GM19351 (cell line): Measurements from ENCODE around the gene GABRG3.

Experiments
- ATAC-seq: cut with Tn5 transposase; IDR thresholded peaks from one replicate; pipeline ENCODE4 v1.9.1; 2021; ENCODE audit warnings: mild to moderate bottlenecking, moderate library complexity; ENCODE audit not compliant: unreplicated experiment

The GABRG3 gene

GRCh38 chr15:27396521-27396920 lies 425.5 kb downstream of the GABRG3 start:
- ATAC-seq = no peak

GRCh38 chr15:27396996-27397395 lies 426.0 kb downstream of the GABRG3 start:
- no peak for ATAC-seq

GRCh38 chr15:27398631-27399161 lies 427.7 kb downstream of the GABRG3 start:
- no peak for ATAC-seq

GRCh38 chr15:27399241-27399640 lies 428.3 kb downstream of the GABRG3 start:
- no peak for ATAC-seq

GRCh38 chr15:27401471-27401870 lies 430.5 kb downstream of the GABRG3 start:
- no peak for ATAC-seq

- no peak for ATAC-seq
Observed at GRCh38 chr15:27408428-27408827, 437.4 kb downstream of the GABRG3 start.

- no peak for ATAC-seq
Observed at GRCh38 chr15:27410996-27411605, 440.1 kb downstream of the GABRG3 start.

- no peak for ATAC-seq
Observed at GRCh38 chr15:27412415-27412814, 441.4 kb downstream of the GABRG3 start.

- ATAC-seq = no peak
Observed at GRCh38 chr15:27414168-27414870, 443.3 kb downstream of the GABRG3 start.

GRCh38 chr15:27418726-27419125 lies 447.7 kb downstream of the GABRG3 start:
- no peak for ATAC-seq

GRCh38 chr15:27422997-27423396 lies 452.0 kb downstream of the GABRG3 start:
- ATAC-seq = no peak

GRCh38 chr15:27426805-27427204 lies 455.8 kb downstream of the GABRG3 start:
- no peak for ATAC-seq

- ATAC-seq = no peak
Observed at GRCh38 chr15:27427276-27427675, 456.3 kb downstream of the GABRG3 start.

- no peak for ATAC-seq
Observed at GRCh38 chr15:27428151-27428550, 457.2 kb downstream of the GABRG3 start.

GRCh38 chr15:27429577-27429976 lies 458.6 kb downstream of the GABRG3 start:
- no peak for ATAC-seq

GRCh38 chr15:27433604-27434003 lies 462.6 kb downstream of the GABRG3 start:
- no peak for ATAC-seq

- no peak for ATAC-seq
Observed at GRCh38 chr15:27438403-27439375, 467.7 kb downstream of the GABRG3 start.

- no peak for ATAC-seq
Observed at GRCh38 chr15:27441120-27441519, 470.1 kb downstream of the GABRG3 start.

GRCh38 chr15:27448234-27448633 lies 477.3 kb downstream of the GABRG3 start:
- ATAC-seq = no peak

- ATAC-seq = no peak
Observed at GRCh38 chr15:27448986-27449385, 478.0 kb downstream of the GABRG3 start.

GRCh38 chr15:27449941-27450340 lies 479.0 kb downstream of the GABRG3 start:
- ATAC-seq = no peak
